WTC11 (cell line): Measurements from ENCODE around the gene YWHAH. TPM values are rescaled to one million over a fixed set of nuclear protein-coding genes. Genes with fewer than 3 reads are reported as not detected.

Experiments
- ATAC-seq: fragments of 200-7000 bp; cut with Tn5 transposase; 2 replicates; pipeline ENCODE4 v1.10.0; 2021; ENCODE audit warnings: mild to moderate bottlenecking, moderate library complexity
- CTCF ChIA-PET: fragments of 300-600 bp; sonication (Branson Sonifier 250); formaldehyde crosslinking; loops from one replicate; lab custom pipeline; 2021; ENCODE audit warnings: antibody characterized with exemption; lab: Charles Lee
- POLR2A ChIA-PET: fragments of 350-600 bp; sonication (Branson Sonifier 250); formaldehyde crosslinking; loops from one replicate; lab custom pipeline; 2021; ENCODE audit warnings: antibody characterized with exemption; lab: Charles Lee
- DNase-seq: peaks from one replicate; pipeline ENCODE4 v3.0.0; 2021; ENCODE audit warnings: low spot score
- H3K27ac Mint-ChIP-seq: 2 replicates; pipeline ENCODE4 v1.8.0; 2021; ENCODE audit warnings: mixed read lengths
- H3K27me3 Mint-ChIP-seq: 2 replicates; pipeline ENCODE4 v1.8.0; 2021; ENCODE audit warnings: low read depth, mild to moderate bottlenecking, moderate library complexity, mixed read lengths
- H3K36me3 Mint-ChIP-seq: 2 replicates; pipeline ENCODE4 v1.8.0; 2021; ENCODE audit warnings: mixed read lengths
- H3K4me1 Mint-ChIP-seq: 2 replicates; pipeline ENCODE4 v1.8.0; 2022; ENCODE audit warnings: mixed read lengths
- H3K4me3 Mint-ChIP-seq: 2 replicates; pipeline ENCODE4 v1.8.0; 2021; ENCODE audit warnings: mild to moderate bottlenecking, moderate library complexity, mixed read lengths
- H3K9me3 Mint-ChIP-seq: 2 replicates; pipeline ENCODE4 v1.8.0; 2021; ENCODE audit warnings: mixed read lengths
- ATF6 ChIP-seq: sonication (generic); formaldehyde crosslinking; IDR thresholded peaks from 2 replicates; pipeline ENCODE4 v1.8.1; 2023; ENCODE audit warnings: mild to moderate bottlenecking, missing genetic modification reagents
- CBFB ChIP-seq: sonication (generic); formaldehyde crosslinking; IDR thresholded peaks from 2 replicates; pipeline ENCODE4 v1.8.1; 2022; ENCODE audit warnings: mild to moderate bottlenecking, low read depth, missing genetic modification reagents
- CDX4 ChIP-seq: fragments of 250-450 bp; sonication (Bioruptor Pico); IDR thresholded peaks from 2 replicates; pipeline ENCODE4 v1.9.0; 2021; ENCODE audit warnings: moderate library complexity, mild to moderate bottlenecking, inconsistent platforms, borderline replicate concordance
- FOXJ3 ChIP-seq: sonication (generic); formaldehyde crosslinking; IDR thresholded peaks from 2 replicates; pipeline ENCODE4 v1.9.0; 2021; ENCODE audit warnings: missing genetic modification reagents, mild to moderate bottlenecking, borderline replicate concordance
- GRHL2 ChIP-seq: fragments of 250-450 bp; sonication (Bioruptor Pico); IDR thresholded peaks from 2 replicates; pipeline ENCODE4 v1.8.0; 2022; ENCODE audit warnings: mild to moderate bottlenecking, moderate library complexity; ENCODE audit not compliant: insufficient replicate concordance, severe bottlenecking
- MXD4 ChIP-seq: fragments of 250-450 bp; sonication (Bioruptor Pico); IDR thresholded peaks from 2 replicates; pipeline ENCODE4 v1.8.0; 2021; ENCODE audit warnings: mild to moderate bottlenecking, moderate library complexity, borderline replicate concordance
- MYBL2 ChIP-seq: sonication (generic); formaldehyde crosslinking; IDR thresholded peaks from 2 replicates; pipeline ENCODE4 v1.8.1; 2023; ENCODE audit warnings: mild to moderate bottlenecking, moderate library complexity, missing genetic modification reagents
- NFYB ChIP-seq: sonication (generic); formaldehyde crosslinking; conservative IDR thresholded peaks from 2 replicates; pipeline ENCODE4 v1.8.0; 2022; ENCODE audit warnings: low read depth, missing genetic modification reagents
- NR2C2 ChIP-seq: sonication (generic); formaldehyde crosslinking; IDR thresholded peaks from 2 replicates; pipeline ENCODE4 v1.8.0; 2022; ENCODE audit warnings: mild to moderate bottlenecking, missing genetic modification reagents
- NR3C1 ChIP-seq: sonication (generic); formaldehyde crosslinking; conservative IDR thresholded peaks from 2 replicates; pipeline ENCODE4 v1.8.1; 2023; ENCODE audit warnings: low read depth, mild to moderate bottlenecking, missing genetic modification reagents
- PRDM15 ChIP-seq: sonication (generic); formaldehyde crosslinking; IDR thresholded peaks from 2 replicates; pipeline ENCODE4 v1.8.0; 2022; ENCODE audit warnings: missing genetic modification reagents
- SP1 ChIP-seq: sonication (generic); formaldehyde crosslinking; conservative IDR thresholded peaks from 2 replicates; pipeline ENCODE4 v1.8.1; 2022; ENCODE audit warnings: missing genetic modification reagents
- ZBTB21 ChIP-seq: sonication (generic); formaldehyde crosslinking; IDR thresholded peaks from 2 replicates; pipeline ENCODE4 v1.8.1; 2023; ENCODE audit warnings: mild to moderate bottlenecking, missing genetic modification reagents, borderline replicate concordance
- ZBTB43 ChIP-seq: sonication (generic); formaldehyde crosslinking; IDR thresholded peaks from 2 replicates; pipeline ENCODE4 v1.8.1; 2023; ENCODE audit warnings: mild to moderate bottlenecking, missing genetic modification reagents
- ZNF138 ChIP-seq: sonication (generic); formaldehyde crosslinking; conservative IDR thresholded peaks from 2 replicates; pipeline ENCODE4 v1.8.1; 2022; ENCODE audit warnings: mild to moderate bottlenecking, moderate library complexity, missing genetic modification reagents
- ZNF219 ChIP-seq: sonication (generic); formaldehyde crosslinking; IDR thresholded peaks from 2 replicates; pipeline ENCODE4 v1.8.0; 2023; ENCODE audit warnings: missing genetic modification reagents, mild to moderate bottlenecking, borderline replicate concordance
- ZNF396 ChIP-seq: fragments of 250-450 bp; sonication (Bioruptor Pico); IDR thresholded peaks from 2 replicates; pipeline ENCODE4 v1.8.0; 2021; ENCODE audit warnings: mild to moderate bottlenecking, moderate library complexity, borderline replicate concordance
- ZNF423 ChIP-seq: fragments of 250-450 bp; sonication (Bioruptor Pico); IDR thresholded peaks from 2 replicates; pipeline ENCODE4 v2.1.2; 2022; ENCODE audit warnings: mild to moderate bottlenecking, moderate library complexity
- ZNF512 ChIP-seq: sonication (generic); formaldehyde crosslinking; IDR thresholded peaks from 2 replicates; pipeline ENCODE4 v1.8.1; 2022; ENCODE audit warnings: missing genetic modification reagents, borderline replicate concordance
- ZSCAN18 ChIP-seq: fragments of 250-450 bp; sonication (Bioruptor Pico); IDR thresholded peaks from 2 replicates; pipeline ENCODE4 v2.1.2; 2022; ENCODE audit warnings: mild to moderate bottlenecking, moderate library complexity
- total RNA-seq: library from RNA; stranded (reverse); gene quantifications from 3 replicates; pipeline ENCODE4 v1.2.3, GENCODE V29; 2021

Gene YWHAH
- total RNA-seq, 1 experiment from 2014 or later = 203 TPM

- DNase-seq (no peak), ATAC-seq (no peak)
- ChIA-PET CTCF (interaction anchor here (0.6 kb wide), 1 partner anchor 71 kb away, joined by 3 read pairs; no protein-coding TSS in a partner anchor), POLR2A (interaction anchor here (0.6 kb wide), 1 partner anchor 12 kb away, joined by 4 read pairs; no protein-coding TSS in a partner anchor)
- Mint-ChIP-seq H3K36me3 (no peaks in the 10 kb centered on the region; the same call in 1 of the 2 replicates), H3K4me1 (peaks cover 15% of the 10 kb centered on the region), H3K4me3 (no peak overlapping the region), H3K27me3 (no peaks in the 10 kb centered on the region), H3K9me3 (no peaks in the 10 kb centered on the region), H3K27ac (peak overlapping the region; percentile 23; the same call in 1 of the 2 replicates)
- TF ChIP-seq ZNF396 (CRISPR knock-in tag) = no peak
Measured at GRCh38 chr22:31899669-31900068, 44.7 kb upstream of the YWHAH start.

GRCh38 chr22:31901388-31902137 lies 42.8 kb upstream of the YWHAH start:
- peak overlapping the region; percentile 68; the same call in 1 of the 2 replicates for H3K27ac Mint-ChIP-seq
- CTCF ChIA-PET = interaction anchor here (1.1 to 1.6 kb wide), 2 partner anchors 29 to 76 kb away, joined by 3 read pairs; no protein-coding TSS in a partner anchor
- H3K4me1 Mint-ChIP-seq = peaks cover 15% of the 10 kb centered on the region
- H3K27me3 Mint-ChIP-seq = no peaks in the 10 kb centered on the region
- H3K36me3 Mint-ChIP-seq = no peaks in the 10 kb centered on the region; the same call in none of the 2 replicates
- TF ChIP-seq CDX4 (CRISPR knock-in tag) = no peak
- TF ChIP-seq CBFB = no peak
- no peak for TF ChIP-seq MXD4
- no peak for TF ChIP-seq ZBTB43 (CRISPR knock-in tag)
- no peak for TF ChIP-seq GRHL2 (CRISPR knock-in tag)
- no peak for TF ChIP-seq FOXJ3 (CRISPR knock-in tag)
- no peak for TF ChIP-seq ZNF512 (CRISPR knock-in tag)
- no peak for TF ChIP-seq ZNF219 (CRISPR knock-in tag)
- TF ChIP-seq NR2C2 = no peak
- TF ChIP-seq NFYB (CRISPR knock-in tag) = no peak
- no peak for TF ChIP-seq NR3C1
- no peak for TF ChIP-seq ZBTB21 (CRISPR knock-in tag)
- no peak for ATAC-seq
- POLR2A ChIA-PET = no interaction called here
- H3K4me3 Mint-ChIP-seq = no peak overlapping the region
- no peak for DNase-seq
- H3K9me3 Mint-ChIP-seq = no peaks in the 10 kb centered on the region

GRCh38 chr22:31904651-31905050 lies 39.7 kb upstream of the YWHAH start:
- H3K4me1 Mint-ChIP-seq = no peaks in the 10 kb centered on the region
- H3K4me3 Mint-ChIP-seq = no peak overlapping the region
- no peak overlapping the region for H3K27ac Mint-ChIP-seq
- no peak for ATAC-seq
- ChIA-PET POLR2A (interaction anchor here (0.6 kb wide), 1 partner anchor 35 kb away, joined by 3 read pairs; no protein-coding TSS in a partner anchor), CTCF (interaction anchor here (3.3 kb wide), 1 partner anchor 66 kb away, joined by 8 read pairs; no protein-coding TSS in a partner anchor)
- no peaks in the 10 kb centered on the region for H3K9me3 Mint-ChIP-seq
- no peaks in the 10 kb centered on the region; the same call in none of the 2 replicates for H3K36me3 Mint-ChIP-seq
- no peaks in the 10 kb centered on the region for H3K27me3 Mint-ChIP-seq
- no peak for DNase-seq
- TF ChIP-seq SP1 (CRISPR knock-in tag) (no peak), ATF6 (CRISPR knock-in tag) (no peak), ZNF138 (CRISPR knock-in tag) (no peak), PRDM15 (CRISPR knock-in tag) (no peak), MYBL2 (no peak), ZSCAN18 (no peak), ZNF423 (no peak)
